ENCODE measurements around the gene ZGRF1.
A peak's percentile ranks its signal among the peaks of the same experiment; 100 is the strongest.
"Not testable (repeated sequence)": the region's sequence is repeated elsewhere in the genome, so short reads cannot be mapped to it uniquely, and the experiment has no call there.

The ZGRF1 gene

DNA sequence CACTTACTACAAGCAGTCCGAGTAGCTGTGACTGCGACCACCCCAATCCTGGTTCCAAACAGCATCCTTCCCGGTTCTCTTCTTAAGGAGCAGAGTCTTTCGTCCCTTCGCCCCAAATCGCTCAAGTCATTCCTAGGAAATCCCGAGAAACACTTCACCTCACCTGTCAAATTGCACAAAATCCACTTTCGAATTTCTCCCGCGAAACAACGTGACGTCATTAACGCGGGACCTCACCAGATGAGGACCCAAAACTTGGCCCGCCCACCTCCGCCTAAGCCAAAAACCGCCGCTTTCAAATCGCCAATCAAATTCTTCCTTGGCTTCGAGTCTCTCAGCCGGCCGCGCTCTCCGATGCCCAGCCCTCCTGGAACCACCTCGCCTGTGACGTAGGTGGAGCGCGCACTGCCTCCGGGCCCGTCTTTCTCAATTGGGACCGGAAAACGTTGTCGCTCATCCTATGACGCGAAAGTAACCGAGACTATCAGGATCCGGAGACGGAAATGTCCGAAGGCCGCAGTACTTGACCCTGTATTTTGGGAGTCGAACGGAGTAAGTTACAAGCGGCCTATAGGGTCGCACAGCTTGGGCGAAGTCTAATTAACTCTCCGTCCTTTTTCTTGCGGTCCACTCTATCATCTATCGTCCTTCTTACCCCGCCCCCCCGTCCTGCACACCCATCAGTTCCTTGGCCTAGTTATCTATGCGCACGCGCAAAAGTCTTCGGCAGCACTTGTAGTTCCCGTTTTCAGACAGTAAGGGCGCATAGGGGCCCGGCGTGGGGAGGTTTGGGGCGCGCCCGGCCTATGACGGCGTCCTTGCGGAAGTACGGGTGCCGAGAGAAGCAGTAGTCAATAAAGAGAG, at the start of gene ZGRF1, which contains the start of gene LARP7:
ZGRF1 (minus strand) TSS at position 222 of the 864 bp plus-strand sequence. CDS start 3,733 bp downstream, outside the sequence.
LARP7 (plus strand) TSS at position 456 of the 864 bp plus-strand sequence. CDS start 7,527 bp downstream, outside the sequence.
- DNase-seq (ENCODE audit: low read depth in 2 of 2): peak; percentile 92 to 96

GRCh38 chr4:112680996-112681395, 44.3 kb upstream of the ZGRF1 start:
- no peak for DNase-seq (ENCODE audit: low read depth in 2 of 2)

DNA sequence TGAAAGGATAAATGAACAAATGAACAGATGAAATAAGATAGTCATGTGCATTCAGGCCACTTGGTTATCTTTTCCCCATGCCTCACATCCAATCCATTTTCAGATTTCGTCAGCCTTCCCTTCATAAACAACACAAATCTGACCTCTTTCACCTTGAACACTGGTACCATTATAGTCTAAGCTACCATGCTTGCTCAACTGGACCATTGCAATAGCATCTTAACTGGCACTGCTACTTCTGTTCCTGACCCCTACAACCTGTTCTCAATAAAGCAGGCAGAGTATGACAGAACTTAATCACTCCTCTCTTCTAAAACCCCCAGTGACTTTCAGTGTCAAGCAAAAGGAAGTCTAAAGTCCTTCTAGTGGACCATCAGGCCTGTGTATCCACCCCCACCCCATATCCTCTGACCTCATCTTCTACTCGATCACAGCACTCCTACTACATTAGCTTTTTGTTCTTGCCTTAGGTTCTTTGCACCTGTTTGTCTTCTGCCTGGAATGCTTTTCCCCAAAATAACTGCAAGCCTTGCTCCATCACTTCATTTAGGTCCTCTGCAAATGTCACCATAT, 40.9 kb upstream of the ZGRF1 start:
- no peak for DNase-seq (ENCODE audit: low read depth in 2 of 2)

GRCh38 chr4:112674376-112674775, 37.7 kb upstream of the ZGRF1 start:
- DNase-seq (ENCODE audit: low read depth in 2 of 2): no peak

- no peak for DNase-seq (ENCODE audit: low read depth in 2 of 2)
Measured at GRCh38 chr4:112673686-112674085, 37.0 kb upstream of the ZGRF1 start.

GRCh38 chr4:112673076-112673475, 36.4 kb upstream of the ZGRF1 start:
- DNase-seq (ENCODE audit: low read depth in 2 of 2): no peak

- DNase-seq (ENCODE audit: low read depth in 2 of 2): no peak
Measured at GRCh38 chr4:112668131-112668530, 31.4 kb upstream of the ZGRF1 start.

DNA sequence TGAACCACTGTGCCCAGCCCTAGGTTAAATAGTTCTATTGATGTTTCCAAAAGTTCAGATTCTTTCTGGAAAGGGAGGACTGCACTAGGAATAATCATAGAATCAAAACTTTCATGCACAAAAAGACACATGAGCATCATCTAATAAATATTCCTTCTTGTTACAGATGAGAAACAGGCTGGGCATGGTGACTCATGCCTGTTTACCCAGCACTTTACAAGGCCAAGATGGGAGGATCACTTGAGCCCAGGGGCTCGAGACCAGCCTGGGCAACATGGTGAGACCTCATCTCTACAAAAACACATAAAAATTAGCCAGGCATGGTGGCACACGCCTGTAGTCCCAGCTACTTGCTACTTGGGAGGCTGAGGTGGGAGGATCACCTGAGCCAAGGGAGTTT, 27.9 kb upstream of the ZGRF1 start:
- no peak for DNase-seq (ENCODE audit: low read depth in 2 of 2)

DNA sequence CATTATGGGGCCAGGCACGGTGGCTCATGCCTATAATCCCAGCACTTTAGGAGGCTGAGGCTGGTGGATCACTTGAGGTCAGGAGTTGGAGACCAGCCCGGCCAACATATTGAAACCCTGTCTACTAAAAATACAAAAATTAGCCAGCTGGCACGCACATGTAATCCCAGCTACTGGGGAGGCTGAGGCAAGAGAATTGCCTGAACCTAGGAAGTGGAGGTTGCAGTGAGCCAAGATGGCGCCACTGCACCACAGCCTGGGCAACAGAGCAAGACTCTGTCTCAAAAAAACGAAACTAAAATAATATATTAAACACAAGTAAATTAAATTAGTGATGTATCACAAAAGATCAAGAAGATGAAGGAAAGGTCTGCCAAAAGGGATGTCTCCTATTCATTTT, 19.4 kb upstream of the ZGRF1 start:
- DNase-seq (ENCODE audit: low read depth in 2 of 2): not testable (repeated sequence)

DNA sequence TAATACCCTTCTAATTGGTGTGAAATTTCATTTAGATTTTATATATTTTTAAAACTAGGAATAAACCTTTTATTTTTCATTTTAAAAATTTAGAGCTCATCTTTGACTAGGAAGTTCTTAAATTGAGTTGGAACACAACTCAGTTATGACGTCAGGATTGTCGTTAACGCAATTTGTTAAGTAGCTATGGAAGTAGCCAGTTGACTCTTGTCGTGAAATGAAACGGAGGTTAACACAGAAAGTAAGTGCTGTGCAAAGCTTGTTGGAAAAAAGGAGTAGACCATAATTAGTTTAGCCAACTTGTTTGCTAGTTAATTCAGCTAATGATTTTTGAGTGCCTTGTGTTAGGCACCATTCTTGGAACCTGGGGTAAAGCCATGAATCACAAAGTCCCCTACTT, 18.6 kb upstream of the ZGRF1 start:
- no peak for DNase-seq (ENCODE audit: low read depth in 2 of 2)

DNA sequence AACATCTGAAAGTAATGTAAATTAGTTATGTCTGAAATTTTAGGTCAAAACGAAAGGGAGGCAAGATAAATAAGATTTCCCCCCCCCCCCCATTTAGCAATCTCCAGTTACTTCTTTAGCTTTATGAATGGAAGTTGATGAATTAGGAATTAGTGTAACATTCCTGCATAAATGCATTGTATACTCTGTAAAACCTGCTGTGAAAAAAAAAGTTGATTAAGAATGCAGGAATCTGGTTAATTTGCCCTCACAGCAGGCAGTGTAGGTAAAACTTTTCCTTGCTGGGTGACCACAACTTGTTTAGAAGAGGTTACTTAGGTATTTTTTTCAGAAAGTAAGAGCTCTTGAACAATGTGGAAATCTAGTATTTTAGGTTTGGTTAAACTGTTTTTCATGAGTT, 15.5 kb upstream of the ZGRF1 start:
- no peak for DNase-seq (ENCODE audit: low read depth in 2 of 2)

DNA sequence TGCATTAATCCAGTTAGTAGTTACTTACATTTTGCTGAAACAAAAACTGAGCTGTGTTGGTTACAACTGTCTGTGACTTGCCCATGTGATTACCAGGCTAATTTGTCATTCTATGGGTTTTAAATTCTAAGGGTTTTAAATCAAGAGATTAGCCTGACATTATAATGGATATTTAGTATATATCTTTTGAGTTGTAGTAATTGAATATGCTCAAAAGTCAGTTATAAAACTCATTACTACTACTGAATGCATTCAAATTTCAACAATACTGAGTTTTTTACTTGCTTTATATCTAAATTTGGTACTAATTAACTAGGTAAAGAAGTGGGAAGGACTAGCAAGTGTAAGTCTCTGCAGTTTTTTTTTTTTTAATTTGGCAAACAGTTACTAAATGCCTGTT, 14.9 kb upstream of the ZGRF1 start:
- DNase-seq (ENCODE audit: low read depth in 2 of 2): no peak

GRCh38 chr4:112650332-112650731, 13.6 kb upstream of the ZGRF1 start:
- DNase-seq (ENCODE audit: low read depth in 2 of 2): no peak

DNA sequence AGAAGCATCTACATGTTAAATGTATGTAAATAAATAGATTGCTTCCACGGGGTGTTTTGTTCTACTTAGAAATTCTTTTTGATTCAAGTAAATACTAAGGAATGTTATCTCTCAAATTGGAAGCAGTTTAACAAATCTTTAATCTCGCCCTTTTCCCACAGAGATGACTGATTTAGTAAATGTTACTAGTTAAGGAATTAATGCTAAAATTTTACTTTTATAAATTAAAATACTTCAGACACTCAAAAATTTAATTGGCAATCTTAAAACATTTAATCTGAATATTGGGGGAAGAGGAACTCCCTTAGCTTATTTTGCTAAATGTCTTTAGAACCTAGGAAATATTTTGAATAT, 12.3 kb upstream of the ZGRF1 start:
- no peak for DNase-seq (ENCODE audit: low read depth in 2 of 2)

- no peak for DNase-seq (ENCODE audit: low read depth in 2 of 2)
Measured at GRCh38 chr4:112648263-112649054, 11.8 kb upstream of the ZGRF1 start.

DNA sequence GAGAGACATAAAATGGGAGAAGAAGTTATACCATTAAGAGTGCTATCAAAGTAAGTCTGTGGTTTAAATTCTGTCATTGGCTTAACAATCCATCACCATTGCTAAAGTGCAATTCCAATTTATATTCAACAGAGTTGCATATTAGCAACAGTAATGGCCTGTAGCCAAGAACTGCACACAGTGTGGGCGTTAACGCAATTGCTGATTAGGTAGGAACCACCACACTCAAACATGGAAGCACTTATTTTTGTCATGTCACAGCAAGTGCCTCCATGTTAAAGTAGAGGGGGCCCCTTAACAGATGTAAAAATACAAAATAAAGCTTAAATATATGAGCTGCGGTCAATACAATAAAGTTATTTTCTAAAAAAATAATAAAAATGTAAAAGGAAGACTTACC, 11.1 kb upstream of the ZGRF1 start:
- no peak for DNase-seq (ENCODE audit: low read depth in 2 of 2)

DNA sequence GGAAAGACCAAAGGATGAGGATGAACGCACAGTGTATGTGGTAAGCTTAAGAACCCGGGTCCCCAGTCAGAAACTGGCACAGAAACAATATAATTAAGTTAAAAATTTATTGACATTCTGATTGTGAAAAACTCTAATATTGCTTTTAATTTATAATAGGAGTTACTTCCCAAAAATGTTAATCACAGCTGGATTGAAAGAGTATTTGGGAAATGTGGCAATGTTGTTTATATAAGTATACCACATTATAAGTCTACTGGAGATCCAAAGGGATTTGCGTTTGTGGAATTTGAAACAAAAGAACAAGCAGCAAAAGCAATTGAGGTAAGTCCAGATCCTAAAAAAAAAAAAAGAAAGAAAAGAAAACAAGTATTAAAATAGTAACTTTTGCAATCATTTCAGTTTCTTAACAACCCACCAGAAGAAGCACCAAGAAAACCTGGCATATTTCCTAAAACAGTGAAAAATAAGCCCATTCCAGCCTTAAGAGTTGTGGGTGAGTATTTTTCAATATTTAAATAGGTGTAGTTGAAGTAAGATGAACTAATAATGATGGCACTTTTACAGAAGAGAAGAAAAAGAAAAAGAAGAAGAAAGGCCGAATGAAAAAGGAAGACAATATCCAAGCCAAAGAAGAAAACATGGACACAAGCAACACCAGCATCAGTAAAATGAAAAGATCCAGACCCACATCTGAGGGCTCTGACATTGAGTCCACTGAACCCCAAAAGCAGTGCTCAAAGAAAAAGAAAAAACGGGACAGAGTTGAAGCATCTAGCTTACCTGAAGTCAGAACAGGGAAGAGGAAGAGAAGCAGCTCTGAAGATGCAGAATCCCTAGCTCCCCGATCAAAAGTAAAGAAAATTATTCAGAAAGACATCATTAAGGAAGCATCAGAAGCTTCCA, 10.2 kb upstream of the ZGRF1 start:
- DNase-seq (ENCODE audit: low read depth in 2 of 2): no peak

GRCh38 chr4:112645541-112646329, 9.0 kb upstream of the ZGRF1 start:
- no peak for DNase-seq (ENCODE audit: low read depth in 2 of 2)

GRCh38 chr4:112644595-112645535, 8.2 kb upstream of the ZGRF1 start:
- DNase-seq (ENCODE audit: low read depth in 2 of 2): not testable (repeated sequence)
